CD4-positive, alpha-beta T cell treated with Interleukin-15 for 4 hours (primary cell): Measurements from ENCODE around the gene ERP44.
"Not testable (repeated sequence)": the region's sequence is repeated elsewhere in the genome, so short reads cannot be mapped to it uniquely, and the experiment has no call there.

ENCODE experiments used
- DNase-seq: peaks from one replicate; pipeline ENCODE4 v3.0.0-alpha.2; 2020; ENCODE audit warnings: low spot score

ERP44 gene

GRCh38 chr9:100100146-100100667 is 1.4 kb upstream of the ERP44 start:
- DNase-seq, result no peak

DNA sequence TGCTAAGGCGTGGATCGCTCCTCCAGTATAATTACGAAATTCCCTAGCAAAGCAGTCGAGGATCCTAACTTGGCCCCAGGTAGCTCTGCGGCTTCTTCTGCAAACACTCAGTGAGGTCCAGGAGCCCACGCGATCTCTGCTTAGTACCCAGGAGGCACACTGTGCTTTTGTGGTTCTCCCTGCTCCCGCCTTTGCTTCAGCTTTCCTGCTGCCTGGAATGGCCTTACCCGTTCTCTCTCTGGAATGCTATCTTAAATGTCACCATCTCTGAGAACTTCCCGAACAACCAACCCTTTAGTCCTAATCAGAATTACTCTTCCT is 882 bp upstream of the ERP44 start:
- no peak for DNase-seq

- peak; percentile 19 for DNase-seq
Observed at GRCh38 chr9:100098046-100098886, 534 bp downstream of the ERP44 start.

- no peak for DNase-seq
Observed at GRCh38 chr9:100096378-100096916, 2.4 kb downstream of the ERP44 start.

- DNase-seq, result not testable (repeated sequence)
Observed at GRCh38 chr9:100094411-100094810, 4.4 kb downstream of the ERP44 start.

GRCh38 chr9:100092066-100092465 is 6.7 kb downstream of the ERP44 start:
- no peak for DNase-seq

DNA sequence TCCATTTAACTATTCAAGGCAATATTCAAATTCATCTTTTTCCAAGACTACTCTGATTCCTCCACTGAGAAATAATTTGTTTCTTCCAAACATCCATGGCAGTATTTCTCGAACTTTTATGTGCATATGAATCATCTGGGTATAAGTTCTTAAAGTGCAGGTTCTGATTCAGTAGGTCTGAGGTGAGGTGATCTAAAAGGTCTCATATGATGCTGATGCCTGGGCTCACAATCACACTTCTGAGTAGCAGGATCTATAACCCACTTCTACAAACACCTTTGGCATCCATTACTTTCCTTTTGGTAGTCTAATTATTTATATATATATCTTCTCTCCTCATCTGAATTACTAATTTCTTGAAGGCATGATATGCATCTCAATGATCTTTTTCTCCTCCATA is 7.2 kb downstream of the ERP44 start:
- no peak for DNase-seq

DNA sequence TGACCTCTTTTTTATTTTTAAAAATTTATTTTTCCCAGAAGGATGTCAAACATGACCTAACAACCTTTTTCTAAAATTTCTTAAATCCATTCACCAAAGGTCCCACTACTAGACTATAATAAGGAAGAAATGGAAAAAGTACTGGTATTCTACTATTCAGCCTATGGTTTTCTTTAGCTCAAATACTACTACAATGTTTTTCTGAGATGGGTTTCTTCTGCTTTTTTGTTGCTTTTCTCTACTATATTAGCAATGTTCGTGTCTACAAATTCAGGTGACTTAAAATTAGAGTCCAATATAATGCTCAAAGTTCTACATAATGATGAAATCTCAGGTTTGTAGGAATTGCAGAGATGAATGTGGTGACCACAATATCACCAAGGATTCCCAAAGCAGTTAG is 7.9 kb downstream of the ERP44 start:
- no peak for DNase-seq

DNA sequence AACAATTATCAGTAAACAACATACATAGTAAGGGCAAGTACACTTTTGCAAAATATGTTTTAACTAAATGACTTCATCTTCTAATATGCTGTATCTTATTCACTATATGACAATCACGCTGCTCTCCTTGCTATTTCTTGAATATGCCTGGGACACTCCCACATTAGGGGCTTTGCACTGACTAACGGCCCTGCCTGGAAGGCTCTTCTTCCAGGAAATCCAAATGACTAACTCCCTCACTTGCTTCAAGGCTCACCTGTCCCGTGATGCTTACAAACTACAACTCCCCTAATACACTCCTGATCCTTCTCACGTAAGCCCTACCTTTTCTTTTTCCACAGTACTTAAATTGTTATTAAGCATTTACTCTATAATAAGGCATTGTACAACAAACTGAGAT is 10.6 kb downstream of the ERP44 start:
- DNase-seq, result peak; percentile 58

- DNase-seq, result peak; percentile 33
Observed at GRCh38 chr9:100087218-100087617, 11.6 kb downstream of the ERP44 start.

DNA sequence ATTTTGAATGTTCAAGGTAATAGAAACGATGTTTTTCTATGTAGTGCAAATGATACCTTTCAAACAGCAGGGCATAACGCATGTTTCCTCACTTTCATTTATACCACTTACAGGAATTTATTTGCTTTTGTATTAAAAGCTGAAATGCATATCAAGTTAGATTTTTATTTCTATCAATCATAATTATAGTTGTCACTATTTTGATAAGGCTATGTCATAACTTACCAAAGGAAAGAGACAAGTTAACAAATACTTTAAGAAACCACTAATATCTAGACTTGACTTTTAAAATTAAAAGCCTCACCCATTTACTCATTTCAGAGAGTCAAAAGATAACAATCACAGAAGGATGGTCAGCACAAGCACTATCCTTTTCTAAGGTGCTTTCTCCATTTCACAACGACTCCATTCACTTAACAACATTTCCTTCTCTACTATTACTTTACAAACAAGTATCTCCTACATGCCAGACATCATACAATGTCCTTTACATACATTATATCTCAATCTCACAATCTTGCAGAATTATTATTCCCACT is 12.6 kb downstream of the ERP44 start:
- DNase-seq, result no peak

DNA sequence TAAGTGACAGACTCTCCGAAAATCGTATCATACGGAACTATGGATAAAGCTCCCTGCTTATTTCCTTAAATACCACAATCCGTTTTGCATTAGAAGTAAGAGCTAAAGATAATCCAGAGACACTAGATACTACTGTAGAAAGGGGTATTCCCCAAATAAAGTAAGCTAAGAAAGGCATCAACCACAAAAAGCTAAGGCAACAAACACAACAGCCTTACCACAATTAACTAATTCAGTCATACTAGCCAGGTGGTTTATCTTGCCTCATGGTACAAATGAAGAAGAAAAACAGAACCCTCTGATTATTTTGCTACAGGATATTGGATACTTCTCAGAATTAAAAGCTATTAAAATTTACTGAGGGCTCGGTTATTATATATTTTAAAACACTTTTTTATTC is 14.1 kb downstream of the ERP44 start:
- DNase-seq, result peak; percentile 39

DNA sequence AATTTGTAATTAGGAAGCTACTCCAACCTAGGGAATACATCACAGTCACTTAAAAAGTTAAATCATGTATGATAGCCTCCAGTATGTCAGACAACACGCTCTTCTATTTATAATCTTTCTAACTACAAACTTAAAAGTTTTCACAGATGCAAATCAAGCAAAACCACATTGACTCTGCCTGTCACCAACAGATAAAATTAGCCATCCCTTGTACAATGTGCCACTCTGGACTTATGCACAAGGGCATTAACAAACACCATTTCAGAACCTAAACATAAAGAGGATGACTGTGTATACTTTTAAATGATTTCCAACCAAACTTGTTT is 14.7 kb downstream of the ERP44 start:
- DNase-seq, result no peak

- DNase-seq, result no peak
Observed at GRCh38 chr9:100083448-100084127, 15.2 kb downstream of the ERP44 start.

- no peak for DNase-seq
Observed at GRCh38 chr9:100082782-100083181, 16.0 kb downstream of the ERP44 start.

DNA sequence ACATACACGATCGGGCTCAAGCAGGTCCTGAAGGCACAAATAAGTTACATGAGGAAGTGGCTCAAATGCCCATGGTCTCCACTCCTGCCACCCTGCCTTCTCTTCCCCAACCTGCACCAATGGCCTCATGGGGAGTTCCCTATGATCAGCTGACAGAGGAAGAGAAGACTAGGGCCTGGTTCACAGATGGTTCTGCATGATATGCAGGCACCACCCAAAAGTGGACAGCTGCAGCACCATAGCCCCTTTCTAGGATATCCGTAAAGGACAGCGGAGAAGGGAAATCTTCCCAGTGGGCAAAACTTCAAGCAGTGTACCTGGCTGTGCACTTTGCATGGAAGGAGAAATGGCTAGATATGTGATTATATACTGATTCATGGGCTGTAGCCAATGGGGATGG is 22.5 kb downstream of the ERP44 start:
- DNase-seq, result not testable (repeated sequence)

GRCh38 chr9:100074989-100075388 is 23.8 kb downstream of the ERP44 start:
- no peak for DNase-seq

GRCh38 chr9:100074093-100074492 is 24.7 kb downstream of the ERP44 start:
- DNase-seq, result no peak

- no peak for DNase-seq
Observed at GRCh38 chr9:100072805-100073204, 26.0 kb downstream of the ERP44 start.

GRCh38 chr9:100071271-100071670 is 27.5 kb downstream of the ERP44 start:
- no peak for DNase-seq

DNA sequence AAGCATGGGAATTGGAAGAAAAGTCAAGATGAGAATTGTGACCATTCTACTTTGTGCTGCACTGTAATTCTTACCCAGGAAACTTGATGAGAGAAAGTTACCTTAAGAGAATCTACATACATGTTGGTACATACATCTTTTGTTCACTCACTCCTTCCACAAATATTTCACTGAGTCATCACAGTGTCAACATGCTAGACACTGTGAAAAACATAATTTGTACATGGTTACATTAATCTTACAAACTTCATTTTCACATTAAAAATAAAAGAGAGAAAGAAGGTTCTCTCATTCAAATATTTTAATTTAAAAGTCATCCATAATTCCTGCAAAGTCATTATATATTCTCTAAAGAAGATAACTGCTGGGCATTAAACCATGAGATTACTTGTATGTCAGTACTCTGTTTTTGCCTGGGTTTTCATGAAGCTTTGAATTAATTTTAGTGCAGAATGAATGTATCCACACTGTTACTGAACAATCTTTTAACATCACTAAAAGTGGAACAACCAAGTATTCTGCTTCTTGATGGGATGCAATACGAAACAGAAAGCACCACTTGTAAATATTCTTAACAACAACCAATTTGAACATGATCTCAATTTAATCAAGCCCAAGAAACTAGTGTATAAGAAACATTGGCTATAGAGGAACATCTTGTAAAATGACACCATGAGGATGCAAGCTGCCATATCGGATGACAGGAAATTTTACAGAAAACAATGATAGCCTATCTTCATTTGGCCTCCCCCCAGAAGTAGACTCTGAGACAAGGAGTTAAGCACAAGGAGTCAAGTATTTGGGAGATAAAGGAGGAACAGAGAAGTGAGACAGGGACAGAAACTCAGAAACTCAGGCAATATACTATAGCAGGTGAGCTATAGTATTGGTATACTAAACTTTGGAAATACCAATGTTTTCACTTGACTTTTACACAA is 28.4 kb downstream of the ERP44 start:
- DNase-seq, result no peak

DNA sequence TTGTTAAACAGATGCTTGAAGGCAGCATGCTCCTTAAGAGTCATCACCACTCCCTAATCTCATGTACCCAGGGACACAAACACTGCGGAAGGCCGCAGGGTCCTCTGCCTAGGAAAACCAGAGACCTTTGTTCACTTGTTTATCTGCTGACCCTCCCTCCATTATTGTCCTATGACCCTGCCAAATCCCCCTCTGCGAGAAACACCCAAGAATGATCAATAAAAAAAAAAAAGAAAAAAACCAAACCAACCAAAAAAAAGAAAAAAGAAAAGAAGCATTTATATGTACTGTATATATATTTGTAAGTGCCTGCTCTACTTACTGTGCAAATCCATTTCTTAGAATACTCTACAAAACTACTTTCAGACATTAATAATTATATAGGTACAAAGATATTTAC is 29.7 kb downstream of the ERP44 start:
- not testable (repeated sequence) for DNase-seq
